ENCODE data around the gene PREX1. TPM values are rescaled to one million over a fixed set of nuclear protein-coding genes. Genes with fewer than 3 reads are reported as not detected.

PREX1 gene
- polyA plus RNA-seq, 1 experiment, result 1.3 TPM

GRCh38 chr20:48625136-48625900, 202.5 kb downstream of the PREX1 start:
- DNase-seq (ENCODE audit: low read depth), result no peak
- ChIA-PET POLR2A (no interaction called here), CTCF (interaction anchor here (0.6 to 2.2 kb wide), 5 partner anchors 182 to 1827 kb away, joined by 3 to 7 read pairs (median 3); no protein-coding TSS in a partner anchor)
- H3K4me3 ChIP-seq (ENCODE audit: low read depth, low read length), result no peak overlapping the region
- H3K36me3 ChIP-seq (ENCODE audit: control insufficient read depth, insufficient read depth, low read length), result no peaks in the 10 kb centered on the region
- TF ChIP-seq CTCF (IDR thresholded peaks at IDR 0.05; ENCODE audit: insufficient read depth, low read depth, low read length), result no peak
- no peaks in the 10 kb centered on the region for H3K27me3 ChIP-seq (ENCODE audit: control insufficient read depth, insufficient read depth, low read length)

GRCh38 chr20:48624315-48625020, 203.3 kb downstream of the PREX1 start:
- H3K4me3 ChIP-seq (ENCODE audit: low read depth, low read length), result no peak overlapping the region
- 0 out of 2 replicates have a peak, but pooled peaks cover 1% of the 10 kb centered on the region for H3K27me3 ChIP-seq (ENCODE audit: control insufficient read depth, insufficient read depth, low read length)
- no peak for DNase-seq (ENCODE audit: low read depth)
- CTCF ChIA-PET, result interaction anchor here (0.6 to 6.0 kb wide), 7 partner anchors 9 to 1826 kb away, joined by 3 to 157 read pairs (median 3); no protein-coding TSS in a partner anchor
- TF ChIP-seq CTCF (IDR thresholded peaks at IDR 0.05; ENCODE audit: insufficient read depth, low read depth, low read length), result no peak
- H3K36me3 ChIP-seq (ENCODE audit: control insufficient read depth, insufficient read depth, low read length), result no peaks in the 10 kb centered on the region
- POLR2A ChIA-PET, result no interaction called here

GRCh38 chr20:48623906-48624265, 203.9 kb downstream of the PREX1 start:
- no peak for TF ChIP-seq CTCF (IDR thresholded peaks at IDR 0.05; ENCODE audit: insufficient read depth, low read depth, low read length)
- CTCF ChIA-PET, result interaction anchor here (0.6 to 6.0 kb wide), 6 partner anchors 9 to 962 kb away, joined by 3 to 157 read pairs (median 5); partner anchors contain the start of gene SULF2
- no peak overlapping the region for H3K4me3 ChIP-seq (ENCODE audit: low read depth, low read length)
- DNase-seq (ENCODE audit: low read depth), result no peak
- no peaks in the 10 kb centered on the region for H3K36me3 ChIP-seq (ENCODE audit: control insufficient read depth, insufficient read depth, low read length)
- 0 out of 2 replicates have a peak, but pooled peaks cover 1% of the 10 kb centered on the region for H3K27me3 ChIP-seq (ENCODE audit: control insufficient read depth, insufficient read depth, low read length)
- POLR2A ChIA-PET, result no interaction called here

- Histone ChIP-seq H3K27me3 (ENCODE audit: control insufficient read depth, insufficient read depth, low read length) (peaks cover 4% of the 10 kb centered on the region; the same call in 1 of the 2 replicates), H3K36me3 (ENCODE audit: control insufficient read depth, insufficient read depth, low read length) (no peaks in the 10 kb centered on the region), H3K4me3 (ENCODE audit: low read depth, low read length) (no peak overlapping the region)
- ChIA-PET CTCF (interaction anchor here (0.6 to 6.0 kb wide), 5 partner anchors 318 to 961 kb away, joined by 3 to 157 read pairs (median 7); partner anchors contain the start of gene SULF2), POLR2A (no interaction called here)
- no peak for TF ChIP-seq CTCF (IDR thresholded peaks at IDR 0.05; ENCODE audit: insufficient read depth, low read depth, low read length)
- DNase-seq (ENCODE audit: low read depth), result no peak
Measured at GRCh38 chr20:48623176-48623905, 204.5 kb downstream of the PREX1 start.

Measured in BJ (cell line).